ENCODE results near the gene DKK3. TPM values are rescaled to one million over a fixed set of nuclear protein-coding genes. Genes with fewer than 3 reads are reported as not detected.

DKK3 gene
- total and polyA plus RNA-seq, 8 donors: 21.8 to 63.8 (median 37.6) TPM

DNA sequence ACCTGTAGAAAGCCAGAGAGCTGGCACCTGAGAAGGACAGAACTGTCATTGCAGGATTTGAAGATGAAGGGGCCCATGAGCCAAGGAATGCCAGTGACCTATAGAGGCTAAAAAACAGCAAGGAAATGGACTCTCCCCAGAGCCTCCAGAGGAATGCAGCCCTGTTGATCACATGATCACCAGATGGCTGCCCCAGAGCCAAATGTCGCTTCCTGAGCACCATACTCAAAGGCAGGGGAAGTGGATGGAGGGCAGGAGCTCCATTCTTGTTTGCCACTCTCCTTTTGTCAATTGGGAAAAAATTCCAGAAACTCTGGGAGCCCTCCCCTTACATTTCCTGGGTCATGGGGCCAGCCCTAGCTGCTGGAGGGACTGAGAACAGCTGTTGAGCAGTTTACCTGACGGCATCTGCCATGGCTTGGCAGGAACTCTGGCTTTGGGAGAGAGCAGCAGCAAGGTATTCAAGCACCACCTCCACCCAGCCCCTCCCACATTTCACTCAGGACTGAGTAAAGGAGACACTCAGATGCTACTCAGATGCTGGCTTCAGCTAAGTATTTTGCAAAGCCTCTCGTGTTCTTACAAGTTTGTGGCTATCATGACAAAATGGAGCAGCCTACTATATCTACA is 46.9 kb downstream of the DKK3 start:
- Histone ChIP-seq H3K4me3 (no peak overlapping the region), H3K4me1 (peaks cover 0 to 41% (median 11%) of the 10 kb centered on the region in 4 donors), H3K36me3 (peaks cover 10 to 35% (median 23%) of the 10 kb centered on the region in 4 donors), H3K27me3 (no peaks in the 10 kb centered on the region), H3K9me3 (no peaks in the 10 kb centered on the region), H3K27ac (no peak overlapping the region)
- 78 to 85% (median 79%) methylated on average over 3 of the region's 3 CpGs for WGBS, 5 donors
- TF ChIP-seq POLR2AphosphoS5 (IDR thresholded peaks at IDR 0.05) (no peak), POLR2A (IDR thresholded peaks at IDR 0.05) (no peak)
- intact Hi-C loops (cut with DNase I; ENCODE audit: low total_unique reads): no loop called here
- no peak for DNase-seq

DNA sequence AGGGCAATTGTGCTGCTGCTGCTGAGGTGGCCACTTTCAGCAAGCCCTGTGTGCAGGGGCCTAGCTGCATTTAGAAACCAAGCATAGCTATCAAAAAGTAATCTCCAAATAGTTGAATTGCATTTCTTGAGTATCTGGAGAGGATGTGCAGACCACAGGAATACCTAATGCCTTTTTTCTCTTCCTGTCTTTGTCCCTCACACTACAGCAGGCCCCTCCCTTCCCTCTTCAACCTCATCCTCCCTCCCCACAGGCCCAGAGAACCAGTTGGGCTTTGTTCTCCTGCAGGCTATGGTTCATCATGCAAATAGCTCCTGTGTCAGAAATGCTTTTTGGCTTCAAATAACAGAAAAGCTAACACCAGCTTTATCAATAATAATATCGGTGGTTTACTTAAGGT is 47.7 kb downstream of the DKK3 start:
- Histone ChIP-seq H3K27me3 (no peaks in the 10 kb centered on the region), H3K4me3 (no peak overlapping the region), H3K27ac (no peak overlapping the region), H3K36me3 (peaks cover 18 to 44% (median 31%) of the 10 kb centered on the region in 4 donors), H3K4me1 (peaks cover 0 to 41% (median 11%) of the 10 kb centered on the region in 4 donors), H3K9me3 (no peaks in the 10 kb centered on the region)
- DNase-seq: no peak
- 60 to 86% (median 63%) methylated on average over 1 of the region's 1 CpG for WGBS, 5 donors
- no peak for TF ChIP-seq POLR2AphosphoS5 (IDR thresholded peaks at IDR 0.05)
- TF ChIP-seq, protein P1, sequence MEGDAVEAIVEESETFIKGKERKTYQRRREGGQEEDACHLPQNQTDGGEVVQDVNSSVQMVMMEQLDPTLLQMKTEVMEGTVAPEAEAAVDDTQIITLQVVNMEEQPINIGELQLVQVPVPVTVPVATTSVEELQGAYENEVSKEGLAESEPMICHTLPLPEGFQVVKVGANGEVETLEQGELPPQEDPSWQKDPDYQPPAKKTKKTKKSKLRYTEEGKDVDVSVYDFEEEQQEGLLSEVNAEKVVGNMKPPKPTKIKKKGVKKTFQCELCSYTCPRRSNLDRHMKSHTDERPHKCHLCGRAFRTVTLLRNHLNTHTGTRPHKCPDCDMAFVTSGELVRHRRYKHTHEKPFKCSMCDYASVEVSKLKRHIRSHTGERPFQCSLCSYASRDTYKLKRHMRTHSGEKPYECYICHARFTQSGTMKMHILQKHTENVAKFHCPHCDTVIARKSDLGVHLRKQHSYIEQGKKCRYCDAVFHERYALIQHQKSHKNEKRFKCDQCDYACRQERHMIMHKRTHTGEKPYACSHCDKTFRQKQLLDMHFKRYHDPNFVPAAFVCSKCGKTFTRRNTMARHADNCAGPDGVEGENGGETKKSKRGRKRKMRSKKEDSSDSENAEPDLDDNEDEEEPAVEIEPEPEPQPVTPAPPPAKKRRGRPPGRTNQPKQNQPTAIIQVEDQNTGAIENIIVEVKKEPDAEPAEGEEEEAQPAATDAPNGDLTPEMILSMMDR (IDR thresholded peaks at IDR 0.05): no peak
- no peak for TF ChIP-seq EP300 (IDR thresholded peaks at IDR 0.05)
- TF ChIP-seq POLR2A (IDR thresholded peaks at IDR 0.05): no peak
- intact Hi-C loops (cut with DNase I; ENCODE audit: low total_unique reads): no loop called here

DNA sequence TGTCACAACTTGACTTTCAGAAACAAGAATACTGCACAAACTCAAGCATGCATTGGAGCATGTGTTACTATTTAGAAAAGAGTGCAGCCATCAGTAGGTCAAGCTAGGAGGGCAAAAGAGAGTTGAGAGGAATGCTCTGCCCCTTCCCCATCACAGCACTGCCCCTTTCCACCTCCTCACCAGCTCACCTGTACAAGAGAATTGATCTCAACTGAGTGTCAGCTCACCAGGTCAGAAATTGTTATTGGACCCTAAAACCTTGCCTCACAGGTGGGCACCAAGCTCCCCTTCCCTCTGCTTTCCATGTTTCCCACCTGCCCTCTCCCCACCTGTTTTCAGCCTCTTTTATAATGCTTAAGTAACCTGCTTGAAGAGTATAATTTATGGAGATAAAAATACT is 48.8 kb downstream of the DKK3 start:
- Histone ChIP-seq H3K4me3 (no peak overlapping the region), H3K27ac (no peak overlapping the region), H3K9me3 (no peaks in the 10 kb centered on the region), H3K4me1 (peaks cover 0 to 35% (median 9%) of the 10 kb centered on the region in 4 donors), H3K27me3 (no peaks in the 10 kb centered on the region), H3K36me3 (peaks cover 29 to 54% (median 42%) of the 10 kb centered on the region in 4 donors)
- TF ChIP-seq, protein P1 (IDR thresholded peaks at IDR 0.05): no peak
- TF ChIP-seq EP300 (IDR thresholded peaks at IDR 0.05): no peak
- TF ChIP-seq POLR2A (IDR thresholded peaks at IDR 0.05): no peak
- no peak for TF ChIP-seq POLR2AphosphoS5 (IDR thresholded peaks at IDR 0.05)
- intact Hi-C loops (cut with DNase I; ENCODE audit: low total_unique reads): no loop called here
- no peak for DNase-seq

DNA sequence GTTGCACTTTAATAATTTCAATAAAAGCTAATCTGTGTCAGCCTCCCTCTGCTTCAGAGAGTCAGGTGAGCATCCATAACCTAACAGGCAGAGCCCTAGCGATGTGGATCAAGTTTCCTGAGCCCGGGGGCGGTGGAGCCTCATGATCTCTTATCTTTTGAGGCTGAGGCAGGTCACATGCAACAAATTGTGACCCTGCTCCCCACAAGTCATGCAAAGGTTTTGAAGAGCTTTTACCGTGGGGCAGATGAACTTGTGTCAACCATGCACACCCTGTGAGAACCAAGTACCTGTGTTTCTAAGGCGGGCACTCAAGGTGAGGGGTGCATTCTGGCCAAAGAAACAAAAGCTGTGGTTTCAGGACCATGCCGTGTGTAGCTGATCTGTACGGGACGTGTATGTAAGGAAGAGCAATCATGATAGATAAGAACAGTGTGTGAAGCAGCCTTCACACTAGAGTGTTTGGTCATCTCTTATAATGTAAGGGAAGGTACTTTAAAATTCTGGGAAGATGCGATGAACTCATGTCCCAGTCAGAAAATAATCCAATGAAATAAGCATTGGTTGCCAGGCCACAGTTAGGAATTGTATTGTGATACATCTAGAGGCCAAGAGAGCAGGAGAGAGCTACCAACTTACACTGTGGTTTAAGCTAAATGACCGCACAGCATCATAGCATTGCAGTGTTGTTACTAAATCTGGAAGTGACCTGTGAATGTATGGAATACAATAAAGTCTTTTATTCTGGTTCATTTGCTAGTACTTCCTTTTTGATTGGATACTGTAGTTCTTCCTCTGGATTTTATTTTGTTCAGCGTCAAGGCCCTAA is 49.8 kb downstream of the DKK3 start:
- H3K27me3 ChIP-seq: no peaks in the 10 kb centered on the region
- no peak for TF ChIP-seq EP300 (IDR thresholded peaks at IDR 0.05)
- TF ChIP-seq POLR2A (IDR thresholded peaks at IDR 0.05): no peak
- no peak for TF ChIP-seq POLR2AphosphoS5 (IDR thresholded peaks at IDR 0.05)
- TF ChIP-seq, protein P1 (IDR thresholded peaks at IDR 0.05): no peak
- H3K9me3 ChIP-seq: no peaks in the 10 kb centered on the region
- no peak overlapping the region for H3K27ac ChIP-seq
- peaks cover 0 to 25% (median 2%) of the 10 kb centered on the region in 4 donors for H3K4me1 ChIP-seq
- no peak overlapping the region for H3K4me3 ChIP-seq
- WGBS, 5 donors: 78 to 87% (median 79%) methylated on average over 11 of the region's 11 CpGs
- H3K36me3 ChIP-seq: peaks cover 39 to 54% (median 49%) of the 10 kb centered on the region in 4 donors
- DNase-seq: no peak
- intact Hi-C loops (cut with DNase I; ENCODE audit: low total_unique reads): no loop called here
